ENCODE measurements around the gene ARMC6. TPM values are rescaled to one million over a fixed set of nuclear protein-coding genes. Genes with fewer than 3 reads are reported as not detected.
A peak's percentile ranks its signal among the peaks of the same experiment; 100 is the strongest.

The ARMC6 gene
- total and polyA plus RNA-seq, 4 donors, result 23.9 to 38.3 (median 29.9) TPM

- WGBS, result 33% methylated on average over 7 of the region's 7 CpGs
These were observed 7.0 kb downstream of the ARMC6 start for GRCh38 chr19:19040417-19040816.

More at GRCh38 chr19:19040417-19040816, 7.0 kb downstream of the ARMC6 start:
- Histone ChIP-seq H3K4me3 (ENCODE audit: low read depth in 1 of 3, low read length in 3 of 3) (no peak overlapping the region), H3K9ac (ENCODE audit: low read depth in 1 of 2, low read length in 2 of 2) (peak overlapping the region in 1 of 2 donors; percentile 1), H3K27ac (ENCODE audit: low read depth in 1 of 2, low read length in 2 of 2) (peak overlapping the region; percentile 44 to 68), H3K36me3 (ENCODE audit: control insufficient read depth in 4 of 4, insufficient read depth in 3 of 4, low read depth in 1 of 4, low read length in 3 of 4) (peaks cover 0 to 8% (median 3%) of the 10 kb centered on the region in 4 donors), H3K27me3 (ENCODE audit: control insufficient read depth in 4 of 4, insufficient read depth in 4 of 4, low read length in 3 of 4) (no peaks in the 10 kb centered on the region), H3K4me1 (ENCODE audit: control insufficient read depth in 4 of 4, insufficient read depth in 4 of 4, low read length in 3 of 4) (peaks cover 0 to 17% (median 6%) of the 10 kb centered on the region in 4 donors), H3K9me3 (ENCODE audit: control insufficient read depth in 4 of 4, low read length in 3 of 4) (no peaks in the 10 kb centered on the region)
- TF ChIP-seq NR2F2 (IDR thresholded peaks at IDR 0.05) (no peak), JUND (IDR thresholded peaks at IDR 0.05) (peak in 1 of 2 donors; percentile 35), TAF1 (conservative IDR thresholded peaks at IDR 0.05) (no peak), EGR1 (IDR thresholded peaks at IDR 0.05; ENCODE audit: low read depth in 2 of 2) (no peak), FOXA2 (IDR thresholded peaks at IDR 0.05) (peak; percentile 27), REST (IDR thresholded peaks at IDR 0.05) (peak; percentile 44), FOXA1 (IDR thresholded peaks at IDR 0.05) (no peak), GABPA (IDR thresholded peaks at IDR 0.05 in 1 of 2, conservative IDR thresholded peaks at IDR 0.05 in 1 of 2) (no peak), HNF4G (IDR thresholded peaks at IDR 0.05) (no peak), ZBTB33 (IDR thresholded peaks at IDR 0.05) (peak; percentile 45), RXRA (IDR thresholded peaks at IDR 0.05) (peak; percentile 43 to 80), SP1 (IDR thresholded peaks at IDR 0.05) (peak; percentile 30), HNF4A (conservative IDR thresholded peaks at IDR 0.05) (peak; percentile 40 to 67), YY1 (IDR thresholded peaks at IDR 0.05) (peak; percentile 65), RAD21 (IDR thresholded peaks at IDR 0.05) (peak; percentile 34 to 38)
- TF ChIP-seq, protein P1, sequence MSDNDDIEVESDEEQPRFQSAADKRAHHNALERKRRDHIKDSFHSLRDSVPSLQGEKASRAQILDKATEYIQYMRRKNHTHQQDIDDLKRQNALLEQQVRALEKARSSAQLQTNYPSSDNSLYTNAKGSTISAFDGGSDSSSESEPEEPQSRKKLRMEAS (IDR thresholded peaks at IDR 0.05), result no peak
- TF ChIP-seq, protein P2, sequence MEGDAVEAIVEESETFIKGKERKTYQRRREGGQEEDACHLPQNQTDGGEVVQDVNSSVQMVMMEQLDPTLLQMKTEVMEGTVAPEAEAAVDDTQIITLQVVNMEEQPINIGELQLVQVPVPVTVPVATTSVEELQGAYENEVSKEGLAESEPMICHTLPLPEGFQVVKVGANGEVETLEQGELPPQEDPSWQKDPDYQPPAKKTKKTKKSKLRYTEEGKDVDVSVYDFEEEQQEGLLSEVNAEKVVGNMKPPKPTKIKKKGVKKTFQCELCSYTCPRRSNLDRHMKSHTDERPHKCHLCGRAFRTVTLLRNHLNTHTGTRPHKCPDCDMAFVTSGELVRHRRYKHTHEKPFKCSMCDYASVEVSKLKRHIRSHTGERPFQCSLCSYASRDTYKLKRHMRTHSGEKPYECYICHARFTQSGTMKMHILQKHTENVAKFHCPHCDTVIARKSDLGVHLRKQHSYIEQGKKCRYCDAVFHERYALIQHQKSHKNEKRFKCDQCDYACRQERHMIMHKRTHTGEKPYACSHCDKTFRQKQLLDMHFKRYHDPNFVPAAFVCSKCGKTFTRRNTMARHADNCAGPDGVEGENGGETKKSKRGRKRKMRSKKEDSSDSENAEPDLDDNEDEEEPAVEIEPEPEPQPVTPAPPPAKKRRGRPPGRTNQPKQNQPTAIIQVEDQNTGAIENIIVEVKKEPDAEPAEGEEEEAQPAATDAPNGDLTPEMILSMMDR (IDR thresholded peaks at IDR 0.05; ENCODE audit: low read depth, low read length, missing input control), result no peak
- TF ChIP-seq, protein P3, sequence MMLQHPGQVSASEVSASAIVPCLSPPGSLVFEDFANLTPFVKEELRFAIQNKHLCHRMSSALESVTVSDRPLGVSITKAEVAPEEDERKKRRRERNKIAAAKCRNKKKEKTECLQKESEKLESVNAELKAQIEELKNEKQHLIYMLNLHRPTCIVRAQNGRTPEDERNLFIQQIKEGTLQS (IDR thresholded peaks at IDR 0.05), result no peak
- no peak for DNase-seq (ENCODE audit: low spot score)
